GM12865 (cell line): ENCODE measurements around the gene SYTL5.
A peak's percentile ranks its signal among the peaks of the same experiment; 100 is the strongest.

Source experiments
- DNase-seq: peaks from one replicate; pipeline ENCODE4 v3.0.0; 2010; ENCODE audit warnings: low read depth
- H3K4me3 ChIP-seq: 2 replicates; pipeline ENCODE4 v1.5.1; 2011; ENCODE audit warnings: mild to moderate bottlenecking, low read depth, low read length, control low read depth
- TF ChIP-seq, protein P1 (sequence below): IDR thresholded peaks from 2 replicates; pipeline ENCODE4 v1.5.1; 2011; ENCODE audit warnings: low read length, control low read depth, low read depth, inconsistent platforms; ENCODE audit not compliant: insufficient read depth; ENCODE audit errors: missing control alignments

The SYTL5 gene

GRCh38 chrX:38045538-38046096, 39.3 kb downstream of the SYTL5 start:
- DNase-seq, result no peak
- H3K4me3 ChIP-seq, result no peak overlapping the region
- TF ChIP-seq, protein P1, sequence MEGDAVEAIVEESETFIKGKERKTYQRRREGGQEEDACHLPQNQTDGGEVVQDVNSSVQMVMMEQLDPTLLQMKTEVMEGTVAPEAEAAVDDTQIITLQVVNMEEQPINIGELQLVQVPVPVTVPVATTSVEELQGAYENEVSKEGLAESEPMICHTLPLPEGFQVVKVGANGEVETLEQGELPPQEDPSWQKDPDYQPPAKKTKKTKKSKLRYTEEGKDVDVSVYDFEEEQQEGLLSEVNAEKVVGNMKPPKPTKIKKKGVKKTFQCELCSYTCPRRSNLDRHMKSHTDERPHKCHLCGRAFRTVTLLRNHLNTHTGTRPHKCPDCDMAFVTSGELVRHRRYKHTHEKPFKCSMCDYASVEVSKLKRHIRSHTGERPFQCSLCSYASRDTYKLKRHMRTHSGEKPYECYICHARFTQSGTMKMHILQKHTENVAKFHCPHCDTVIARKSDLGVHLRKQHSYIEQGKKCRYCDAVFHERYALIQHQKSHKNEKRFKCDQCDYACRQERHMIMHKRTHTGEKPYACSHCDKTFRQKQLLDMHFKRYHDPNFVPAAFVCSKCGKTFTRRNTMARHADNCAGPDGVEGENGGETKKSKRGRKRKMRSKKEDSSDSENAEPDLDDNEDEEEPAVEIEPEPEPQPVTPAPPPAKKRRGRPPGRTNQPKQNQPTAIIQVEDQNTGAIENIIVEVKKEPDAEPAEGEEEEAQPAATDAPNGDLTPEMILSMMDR, result no peak

DNA sequence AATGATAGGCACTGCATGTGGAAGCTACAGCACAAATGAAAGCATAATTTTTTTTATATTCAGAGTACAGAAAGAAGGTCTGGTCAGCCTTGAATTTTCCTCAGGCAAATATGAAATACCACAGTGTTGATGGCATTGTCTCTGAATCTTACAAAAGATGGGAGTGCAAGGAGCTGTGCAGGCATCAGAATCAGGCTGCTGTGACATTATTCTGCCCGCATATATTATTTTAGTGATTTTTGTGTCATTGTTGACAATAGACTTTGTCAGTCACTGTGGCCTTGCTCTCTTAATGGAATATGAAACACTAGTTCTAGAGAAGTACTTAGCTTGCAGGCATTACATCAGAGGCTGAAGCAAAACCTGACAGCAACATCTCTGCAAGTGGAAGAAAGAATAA, 42.5 kb downstream of the SYTL5 start:
- DNase-seq, result no peak
- TF ChIP-seq, protein P1, result no peak

DNA sequence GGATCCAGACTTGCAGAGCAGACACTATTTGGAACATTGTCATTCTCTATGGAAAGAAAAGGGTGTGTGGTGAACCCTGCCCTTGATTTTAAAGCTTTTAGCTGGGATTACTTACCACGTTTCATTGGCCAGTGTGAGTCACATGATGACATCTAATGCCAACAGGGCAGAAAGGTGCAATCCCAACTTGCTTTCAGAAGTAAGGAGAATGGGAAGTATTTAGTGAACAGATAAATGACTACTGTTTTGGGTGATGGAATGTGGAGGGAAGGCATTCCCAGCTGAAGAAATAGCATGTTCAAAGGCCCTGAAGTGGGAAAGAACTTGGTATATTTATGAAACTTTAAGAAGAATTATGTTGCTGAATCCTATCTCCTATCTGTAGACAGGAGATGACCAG, 44.5 kb downstream of the SYTL5 start:
- H3K4me3 ChIP-seq, result no peak overlapping the region
- no peak for DNase-seq
- TF ChIP-seq, protein P1, result no peak

More for the DNA sequence above, 42.5 kb downstream of the SYTL5 start:
- H3K4me3 ChIP-seq, result no peak overlapping the region

GRCh38 chrX:38052096-38052495, 45.7 kb downstream of the SYTL5 start:
- no peak overlapping the region for H3K4me3 ChIP-seq
- no peak for DNase-seq
- TF ChIP-seq, protein P1, result no peak

GRCh38 chrX:38055170-38055847, 49.0 kb downstream of the SYTL5 start:
- DNase-seq, result peak; percentile 0
- TF ChIP-seq, protein P1, result no peak
- H3K4me3 ChIP-seq, result no peak overlapping the region

DNA sequence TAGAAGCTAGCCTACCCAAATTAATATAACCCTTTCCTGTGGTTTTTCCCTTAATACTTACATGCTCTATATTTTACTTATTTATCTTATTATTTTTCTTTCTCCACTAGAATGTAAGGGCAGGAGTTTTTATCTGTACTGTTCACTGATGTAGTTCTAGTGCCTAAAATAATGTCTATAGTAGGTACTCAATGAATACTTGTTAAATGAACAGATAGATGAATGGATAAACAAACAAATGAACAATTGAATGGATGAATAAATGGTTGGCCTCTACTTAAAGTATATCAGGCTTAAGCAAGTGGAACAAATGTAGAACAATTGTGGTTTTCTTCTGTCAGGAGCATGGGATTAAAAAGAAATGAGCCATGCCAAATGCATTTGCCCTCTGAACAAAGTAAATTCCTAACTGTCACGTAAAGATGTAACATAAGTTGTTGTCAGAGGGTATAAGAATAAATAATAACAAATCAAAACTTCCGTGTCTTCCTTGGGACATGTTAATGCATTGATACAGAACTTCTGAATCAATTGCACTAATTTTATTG, 54.1 kb downstream of the SYTL5 start:
- DNase-seq, result no peak
- TF ChIP-seq, protein P1, result no peak
- H3K4me3 ChIP-seq, result no peak overlapping the region
